ENCODE data around the gene ATP10B.

GRCh38 chr5:160667160-160667559 is 184.9 kb downstream of the ATP10B start:
- TF ChIP-seq POLR2A (IDR thresholded peaks at IDR 0.05) (no peak), CTCF (IDR thresholded peaks at IDR 0.05) (no peak), POLR2AphosphoS5 (IDR thresholded peaks at IDR 0.05; ENCODE audit: insufficient read depth in 1 of 2, low read depth in 1 of 2) (no peak)

Measured in vagina (tissue), 2 donors.